ENCODE results near the gene C6orf58.

The C6orf58 gene

DNA sequence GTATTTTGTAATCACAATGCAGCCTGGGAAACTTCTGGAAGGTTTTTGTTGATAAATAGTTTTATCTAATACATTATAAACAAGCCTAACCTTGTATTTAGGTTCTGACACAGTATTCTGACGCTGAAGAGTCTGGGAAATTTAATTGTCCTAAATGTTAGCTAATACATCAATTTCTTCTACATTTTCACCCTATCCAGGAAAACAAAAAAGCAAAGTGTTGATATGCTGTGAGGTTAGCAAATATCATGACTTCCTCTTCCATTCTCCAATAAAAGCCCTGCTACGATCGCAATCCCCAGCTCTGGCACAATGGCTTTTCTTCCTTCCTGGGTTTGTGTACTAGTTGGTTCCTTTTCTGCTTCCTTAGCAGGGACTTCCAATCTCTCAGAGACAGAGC lies at the start of gene C6orf58:
TSS of gene C6orf58 (plus strand) at position 301 of the 400 bp plus-strand sequence. CDS start at position 313, 12 bp downstream.
- in situ Hi-C loops (cut with HindIII; ENCODE audit: low pct_ligation_motif_present, low pct_unique_long_range_greater_than_20kb, low sequenced_read_pairs): no loop called here
- no peak for DNase-seq

DNA sequence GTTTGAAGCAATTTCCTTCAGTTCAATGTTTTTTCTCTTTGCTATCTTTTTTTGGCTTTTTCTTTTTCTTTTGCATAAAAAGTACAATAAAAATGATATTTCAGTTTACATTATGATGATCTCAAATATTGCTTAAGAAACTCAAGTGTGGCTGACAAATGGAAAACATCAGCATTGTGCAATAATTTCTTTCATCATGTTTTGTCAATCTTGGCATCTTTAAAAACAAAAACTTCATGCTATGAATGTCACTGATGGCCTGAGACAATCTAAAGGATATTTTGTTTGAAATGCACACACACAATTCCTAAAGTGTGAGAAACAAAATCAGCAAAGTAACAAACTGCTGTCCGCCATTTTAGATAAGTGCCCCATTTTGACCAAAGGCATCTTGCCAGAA lies 44.0 kb upstream of the C6orf58 start:
- in situ Hi-C loops (cut with HindIII; ENCODE audit: low pct_ligation_motif_present, low pct_unique_long_range_greater_than_20kb, low sequenced_read_pairs): no loop called here
- DNase-seq: no peak

DNA sequence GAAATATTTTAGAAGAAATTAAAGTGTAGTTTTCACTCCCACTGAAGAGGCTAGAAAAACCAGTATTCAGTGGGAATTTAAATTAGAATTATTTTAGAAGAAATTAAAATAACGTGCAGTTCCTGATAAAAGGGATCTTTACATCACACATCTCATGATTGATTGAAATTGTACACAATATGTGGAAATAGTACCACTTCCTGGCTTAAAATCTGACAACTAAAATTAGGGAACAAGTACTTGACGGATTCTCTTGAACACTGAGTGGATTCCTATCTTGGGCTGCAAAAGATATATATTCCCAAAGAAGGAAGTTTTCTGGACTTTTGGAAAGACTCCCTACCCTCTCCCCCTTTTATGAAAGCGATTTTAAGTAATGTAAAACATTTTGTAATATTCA lies 43.2 kb upstream of the C6orf58 start:
- in situ Hi-C loops (cut with HindIII; ENCODE audit: low pct_ligation_motif_present, low pct_unique_long_range_greater_than_20kb, low sequenced_read_pairs): no loop called here
- no peak for DNase-seq

DNA sequence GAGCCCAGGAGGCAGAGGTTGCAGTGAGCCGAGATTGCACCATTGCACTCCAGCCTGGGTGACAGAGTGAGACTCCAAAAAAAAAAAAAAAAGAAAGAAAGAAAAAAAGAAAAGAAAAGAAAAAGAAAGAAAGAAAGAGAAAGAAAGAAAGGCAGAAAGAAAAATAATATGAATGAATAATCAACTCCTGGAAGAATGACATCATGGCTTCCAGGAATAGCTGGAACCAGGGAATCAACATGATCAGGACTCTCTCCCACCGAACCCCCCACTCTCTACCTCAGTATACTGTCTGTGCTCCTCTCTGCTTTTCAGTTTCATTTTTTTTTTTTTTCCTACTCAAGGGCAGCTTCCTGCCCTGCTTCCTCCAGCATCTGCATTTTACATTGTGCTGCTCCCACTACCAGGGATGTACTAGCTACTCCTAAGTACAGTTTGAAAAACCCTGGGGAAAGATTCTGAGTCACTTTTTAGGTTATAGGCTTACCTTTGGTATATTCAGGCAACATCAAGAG lies 38.2 kb upstream of the C6orf58 start:
- in situ Hi-C loops (cut with HindIII; ENCODE audit: low pct_ligation_motif_present, low pct_unique_long_range_greater_than_20kb, low sequenced_read_pairs): no loop called here

DNA sequence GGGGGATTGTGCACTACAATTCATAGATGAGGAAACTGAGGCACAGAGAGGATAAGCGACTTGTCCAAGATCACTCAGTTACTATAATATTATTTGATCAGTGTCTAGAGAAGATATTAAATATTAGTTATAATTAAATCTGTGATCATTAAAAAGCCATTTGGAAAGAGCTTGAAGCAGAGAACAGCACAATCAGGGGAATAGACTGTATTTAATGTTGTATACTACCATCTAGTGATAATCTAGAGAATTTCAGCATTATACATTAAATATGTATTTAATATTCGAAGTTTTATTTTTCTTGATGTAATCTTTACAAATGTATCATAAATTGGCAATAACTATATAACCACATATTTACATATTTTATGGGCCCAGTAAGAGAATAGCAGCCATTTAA lies 37.7 kb upstream of the C6orf58 start:
- in situ Hi-C loops (cut with HindIII; ENCODE audit: low pct_ligation_motif_present, low pct_unique_long_range_greater_than_20kb, low sequenced_read_pairs): no loop called here
- DNase-seq: peak; percentile 36

More for the DNA sequence above, 38.2 kb upstream of the C6orf58 start:
- DNase-seq: no peak

DNA sequence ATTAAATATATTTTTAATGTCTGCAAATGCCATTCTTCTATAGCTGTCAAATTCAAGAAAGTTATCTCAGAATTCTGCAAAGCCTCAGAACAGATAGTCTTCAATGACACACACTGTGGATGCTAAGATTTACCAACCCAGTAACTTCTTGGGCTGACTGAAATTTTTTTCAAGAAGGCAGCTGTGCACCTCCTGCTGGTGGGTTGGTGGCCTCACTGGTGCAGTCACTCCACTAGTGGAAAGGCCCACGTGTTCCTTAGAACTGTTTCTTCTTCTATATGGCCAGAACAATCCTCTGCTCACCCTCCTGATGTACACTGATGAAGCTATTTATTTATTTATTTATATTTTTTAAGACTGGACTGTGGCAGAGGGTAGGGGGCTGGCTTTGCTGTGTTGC lies 29.8 kb upstream of the C6orf58 start:
- DNase-seq: peak; percentile 13
- in situ Hi-C loops (cut with HindIII; ENCODE audit: low pct_ligation_motif_present, low pct_unique_long_range_greater_than_20kb, low sequenced_read_pairs): no loop called here

DNA sequence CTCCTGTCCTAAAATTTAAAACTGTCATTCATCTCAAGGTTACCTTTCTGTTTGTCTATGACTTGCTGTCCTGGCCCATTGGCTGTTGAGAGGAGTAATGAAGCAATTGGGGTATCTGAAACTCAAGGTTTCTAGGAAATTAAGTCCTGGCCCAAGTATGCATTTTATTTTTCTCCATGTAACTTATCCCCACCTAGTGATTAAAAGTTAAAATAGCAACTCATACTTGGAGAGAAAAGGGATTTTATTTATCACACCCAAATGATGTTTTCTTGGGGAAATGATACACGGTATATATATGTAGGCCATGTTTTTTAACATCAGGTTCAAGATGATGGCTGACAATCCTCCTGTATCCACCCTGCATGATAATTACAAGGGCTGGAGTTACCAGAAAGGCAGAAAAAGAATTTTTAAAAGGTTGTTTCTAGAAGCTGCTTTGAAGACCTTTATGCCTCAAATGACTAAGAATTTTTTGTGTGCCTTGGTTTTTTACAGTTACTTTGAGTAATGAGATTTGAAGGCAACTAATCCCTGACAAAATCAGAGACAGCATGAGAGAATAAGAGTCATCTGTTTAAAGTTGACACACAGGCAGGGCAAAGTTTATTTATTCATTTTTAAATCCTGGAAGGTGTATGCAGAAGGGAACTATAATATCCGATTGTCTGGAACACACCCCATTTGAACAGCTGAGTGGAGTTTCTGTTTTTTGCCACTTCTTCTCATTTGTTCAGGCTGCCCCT lies 28.9 kb upstream of the C6orf58 start:
- DNase-seq: peak; percentile 17
- in situ Hi-C loops (cut with HindIII; ENCODE audit: low pct_ligation_motif_present, low pct_unique_long_range_greater_than_20kb, low sequenced_read_pairs): no loop called here

DNA sequence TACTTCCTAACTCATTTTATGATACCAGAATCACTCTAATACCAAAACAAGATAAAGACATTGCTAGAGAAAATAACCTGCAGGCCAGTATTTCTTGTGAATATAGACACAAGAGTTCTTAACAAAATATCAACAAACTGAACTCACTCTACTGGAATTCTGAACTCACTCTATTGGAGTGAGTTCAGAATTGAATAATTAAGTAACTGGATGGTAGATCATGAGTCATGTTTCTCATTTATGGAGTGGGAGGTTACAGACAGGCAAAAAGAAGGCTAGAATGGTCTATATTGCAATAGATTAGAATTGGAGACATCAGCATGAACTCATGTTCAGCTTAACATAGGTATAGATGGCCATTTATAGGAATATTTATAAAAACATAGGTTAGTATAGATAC lies 26.6 kb upstream of the C6orf58 start:
- DNase-seq: no peak
- in situ Hi-C loops (cut with HindIII; ENCODE audit: low pct_ligation_motif_present, low pct_unique_long_range_greater_than_20kb, low sequenced_read_pairs): no loop called here

DNA sequence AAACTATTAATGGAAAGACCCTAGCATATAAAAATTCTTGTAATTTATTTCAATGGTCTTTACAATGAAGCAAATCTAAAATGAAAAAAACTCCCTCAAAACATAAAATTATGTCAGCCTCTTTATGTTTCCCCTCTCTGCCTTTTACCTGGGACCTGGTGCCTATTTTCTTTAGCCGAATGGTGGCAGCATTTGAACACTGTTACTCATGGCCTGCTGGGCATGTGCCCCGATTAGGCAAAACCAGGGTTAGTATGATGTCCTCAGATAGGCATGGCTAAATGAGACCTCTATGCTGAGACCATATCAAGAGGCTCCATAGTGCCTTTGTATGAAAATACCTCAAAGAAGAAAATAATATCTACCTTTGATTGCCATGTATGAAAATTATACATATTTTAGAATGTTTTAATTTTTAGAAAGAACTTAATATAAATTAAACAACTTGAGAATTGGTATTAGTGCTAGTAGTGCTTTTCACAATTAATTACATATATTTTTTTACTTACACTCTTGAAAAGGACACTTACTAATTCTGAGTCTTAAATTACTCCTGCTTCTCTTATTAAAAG lies 22.5 kb upstream of the C6orf58 start:
- in situ Hi-C loops (cut with HindIII; ENCODE audit: low pct_ligation_motif_present, low pct_unique_long_range_greater_than_20kb, low sequenced_read_pairs): no loop called here
- peak; percentile 63 for DNase-seq

DNA sequence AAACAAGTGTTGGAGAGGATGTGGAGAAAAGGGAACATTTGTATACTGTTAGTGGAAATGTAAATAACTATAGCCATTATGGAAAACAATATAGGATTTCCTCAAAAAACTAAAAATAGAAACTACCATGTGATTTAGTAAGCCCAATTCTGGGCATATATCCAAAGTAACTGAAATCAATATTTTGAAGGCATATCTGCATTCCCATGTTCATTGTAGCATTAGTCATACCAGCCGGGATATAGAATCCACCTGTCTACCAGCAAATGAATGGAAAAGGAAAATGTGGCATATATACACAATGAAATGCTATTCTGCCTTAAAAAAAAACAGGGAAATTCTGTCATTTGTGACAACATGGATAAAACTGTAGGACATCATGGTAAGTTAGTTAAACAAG lies 15.3 kb upstream of the C6orf58 start:
- DNase-seq: no peak
- in situ Hi-C loops (cut with HindIII; ENCODE audit: low pct_ligation_motif_present, low pct_unique_long_range_greater_than_20kb, low sequenced_read_pairs): no loop called here

DNA sequence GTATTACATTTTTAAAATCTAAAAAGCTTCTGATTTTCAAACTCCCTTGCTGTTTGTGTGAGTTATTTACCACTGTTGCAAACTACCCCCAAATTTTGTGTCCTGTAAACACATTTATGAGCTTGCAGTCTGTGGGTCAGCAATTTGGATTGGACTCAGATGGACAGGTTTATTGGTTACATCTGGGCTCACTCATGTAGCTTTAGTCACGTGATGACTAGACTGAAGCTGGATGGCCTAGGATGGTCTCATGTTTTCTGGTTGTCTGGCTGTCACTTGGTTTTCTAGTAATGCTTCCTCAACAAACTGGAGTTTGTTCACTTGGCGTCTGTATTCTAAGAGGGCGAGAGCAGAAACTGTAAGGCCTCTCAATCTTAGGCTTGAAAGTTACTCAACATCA lies 12.2 kb upstream of the C6orf58 start:
- DNase-seq: no peak
- in situ Hi-C loops (cut with HindIII; ENCODE audit: low pct_ligation_motif_present, low pct_unique_long_range_greater_than_20kb, low sequenced_read_pairs): no loop called here

DNA sequence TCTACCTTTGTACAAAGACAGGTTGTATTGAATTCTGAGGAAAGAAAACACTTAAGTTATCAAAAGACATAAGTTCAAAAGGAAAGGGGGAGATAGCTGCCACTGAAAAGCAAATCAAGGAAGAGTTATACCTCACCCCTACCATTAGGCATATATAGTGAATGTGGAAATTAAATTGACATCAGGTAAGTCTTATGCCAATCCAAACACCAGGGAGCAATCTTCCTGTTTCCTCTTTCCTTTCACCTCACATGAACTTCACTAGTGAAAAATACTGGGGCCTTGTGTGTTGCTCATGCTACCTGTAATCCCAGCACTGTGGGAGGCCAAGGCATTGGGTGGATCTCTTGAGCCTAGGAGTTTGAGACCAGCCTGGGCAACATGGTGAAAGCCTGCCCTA lies 10.9 kb upstream of the C6orf58 start:
- DNase-seq: no peak
- in situ Hi-C loops (cut with HindIII; ENCODE audit: low pct_ligation_motif_present, low pct_unique_long_range_greater_than_20kb, low sequenced_read_pairs): no loop called here

DNA sequence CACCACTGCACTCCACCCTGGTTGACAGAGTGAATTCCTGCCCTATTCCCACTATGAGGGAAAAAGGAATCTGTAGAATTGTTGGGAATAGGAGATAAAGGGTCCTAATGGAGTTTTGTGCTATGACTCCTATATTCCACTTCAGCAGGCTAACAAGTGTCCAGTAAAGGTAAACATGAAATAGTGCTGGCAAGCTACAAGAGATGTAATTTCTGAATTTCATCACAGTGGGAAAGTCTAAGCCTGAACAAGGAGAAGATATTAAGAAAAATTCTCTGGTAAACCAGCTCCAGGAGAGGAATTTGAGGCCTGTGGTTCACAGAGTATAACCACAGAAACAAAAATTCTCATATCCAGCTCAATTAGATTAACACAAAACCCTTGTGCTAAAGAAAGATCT lies 10.3 kb upstream of the C6orf58 start:
- no peak for DNase-seq

DNA sequence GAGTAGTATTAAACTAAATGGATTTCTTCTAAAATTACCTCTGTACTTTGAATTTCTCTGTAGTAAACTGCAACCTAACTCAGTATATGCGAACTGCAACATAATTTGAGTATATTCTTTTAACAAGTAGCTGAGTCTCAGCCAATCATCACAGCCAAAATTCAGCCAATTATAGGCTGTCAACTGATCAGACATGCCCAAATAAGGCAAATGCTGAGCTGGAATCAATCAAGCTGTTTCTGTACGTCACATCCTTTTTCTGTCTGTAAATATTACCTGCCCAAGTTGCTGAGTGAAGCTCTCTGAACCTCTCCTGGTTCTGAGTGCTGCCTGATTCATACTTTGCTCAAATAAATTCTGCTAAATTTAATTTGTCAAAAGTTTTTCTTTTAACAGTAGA lies 9.5 kb upstream of the C6orf58 start:
- in situ Hi-C loops (cut with HindIII; ENCODE audit: low pct_ligation_motif_present, low pct_unique_long_range_greater_than_20kb, low sequenced_read_pairs): no loop called here
- DNase-seq: no peak

More for the DNA sequence above, 10.3 kb upstream of the C6orf58 start:
- in situ Hi-C loops (cut with HindIII; ENCODE audit: low pct_ligation_motif_present, low pct_unique_long_range_greater_than_20kb, low sequenced_read_pairs): no loop called here

DNA sequence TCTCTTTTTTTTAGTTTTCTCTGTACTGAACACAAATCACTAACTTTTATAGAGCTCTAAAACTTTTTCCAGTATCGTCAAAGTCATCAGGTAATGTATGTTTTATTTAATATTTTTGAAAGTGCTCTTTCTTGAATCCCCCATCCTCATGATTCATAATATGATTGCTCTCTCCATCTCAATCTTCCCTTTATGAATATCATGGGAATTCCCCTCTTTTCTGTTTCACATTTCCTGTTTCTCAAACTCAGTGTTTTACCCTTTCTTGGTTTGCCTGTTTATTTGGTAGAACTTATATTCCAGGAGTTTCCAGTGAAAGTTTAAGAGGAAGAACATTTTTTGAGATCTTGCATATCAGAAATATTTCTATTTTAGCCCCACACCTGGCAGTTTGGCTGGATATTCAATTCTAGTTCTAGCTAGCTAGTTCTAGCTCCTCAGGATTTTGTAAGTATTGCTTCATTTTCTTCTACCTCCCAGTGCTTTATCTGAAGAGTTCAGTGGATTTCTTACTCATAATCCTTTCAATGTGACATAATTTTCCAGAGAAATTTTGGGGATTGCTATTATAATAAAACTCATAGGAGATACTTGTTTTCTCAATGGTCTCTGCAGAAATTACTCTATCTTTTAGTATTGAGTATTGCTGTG lies 6.1 kb upstream of the C6orf58 start:
- DNase-seq: peak; percentile 9
- in situ Hi-C loops (cut with HindIII; ENCODE audit: low pct_ligation_motif_present, low pct_unique_long_range_greater_than_20kb, low sequenced_read_pairs): no loop called here

DNA sequence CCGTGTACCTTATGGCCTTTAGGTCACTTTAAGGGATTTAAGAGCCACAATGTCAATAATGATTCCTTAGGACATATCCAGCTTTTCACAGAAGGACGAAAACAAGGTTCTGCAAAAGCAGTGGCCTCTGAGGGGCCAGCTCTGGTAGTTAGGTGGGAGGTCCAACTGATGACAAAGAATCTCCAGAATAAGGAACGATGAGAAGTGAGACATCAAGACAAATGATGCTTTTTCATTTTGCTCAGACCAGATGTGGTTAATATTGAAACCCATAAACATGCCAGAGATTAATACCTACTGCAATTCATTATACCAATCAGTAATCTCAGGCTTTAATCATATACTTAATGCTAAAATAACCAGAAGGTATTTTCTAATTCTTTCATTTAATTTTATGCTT lies 1.9 kb downstream of the C6orf58 start:
- no peak for DNase-seq
- in situ Hi-C loops (cut with HindIII; ENCODE audit: low pct_ligation_motif_present, low pct_unique_long_range_greater_than_20kb, low sequenced_read_pairs): no loop called here

DNA sequence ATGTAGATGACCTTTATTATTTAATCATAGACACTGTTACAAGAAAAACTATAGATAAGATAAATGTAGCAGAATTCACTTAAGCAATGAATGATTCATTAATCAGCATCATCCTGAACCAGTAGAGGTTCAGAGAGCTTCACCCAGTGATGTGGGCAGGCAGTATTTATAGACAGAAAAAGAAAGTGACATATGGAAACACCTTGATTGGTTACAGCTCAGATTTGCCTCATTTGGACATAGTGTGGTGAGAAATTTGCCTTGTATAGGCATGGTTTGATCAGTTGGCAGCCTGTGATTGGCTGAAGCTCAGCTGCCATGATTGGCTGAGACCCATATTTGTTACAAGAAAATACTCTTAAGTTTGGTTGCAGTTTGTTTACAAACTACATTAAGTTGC lies 4.6 kb downstream of the C6orf58 start:
- DNase-seq: no peak
- in situ Hi-C loops (cut with HindIII; ENCODE audit: low pct_ligation_motif_present, low pct_unique_long_range_greater_than_20kb, low sequenced_read_pairs): no loop called here

DNA sequence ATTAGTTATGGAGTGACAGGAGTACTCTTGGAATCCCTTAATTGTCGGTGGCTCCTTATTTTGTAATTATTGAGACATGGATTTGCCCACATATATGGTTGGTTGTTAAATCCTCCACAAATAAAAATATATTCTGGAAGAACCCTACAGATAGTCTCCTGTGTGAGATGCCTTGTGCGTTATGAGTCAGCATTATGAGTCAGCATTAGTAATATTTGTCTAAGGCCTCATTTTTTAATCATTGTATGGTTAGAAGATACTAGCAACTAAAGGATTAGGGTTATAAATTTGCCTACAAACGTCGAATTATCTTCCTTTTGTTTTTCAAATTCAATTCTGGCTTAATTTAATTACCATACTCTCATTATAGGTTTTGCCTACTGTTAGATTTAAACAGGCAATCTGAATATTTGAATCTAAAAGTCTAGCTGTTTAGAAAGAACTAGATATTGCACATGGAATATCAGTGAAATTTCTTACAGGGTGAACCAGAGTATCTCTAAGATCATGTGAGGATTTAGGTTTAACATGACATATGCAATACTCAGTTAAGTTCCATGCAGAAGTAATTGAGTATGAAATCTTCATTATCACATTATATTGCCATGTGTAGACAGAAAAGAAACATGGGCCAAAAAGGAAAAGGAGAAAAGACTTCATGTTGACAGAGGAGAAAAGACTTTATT lies 5.9 kb downstream of the C6orf58 start:
- in situ Hi-C loops (cut with HindIII; ENCODE audit: low pct_ligation_motif_present, low pct_unique_long_range_greater_than_20kb, low sequenced_read_pairs): no loop called here
- peak; percentile 53 for DNase-seq

DNA sequence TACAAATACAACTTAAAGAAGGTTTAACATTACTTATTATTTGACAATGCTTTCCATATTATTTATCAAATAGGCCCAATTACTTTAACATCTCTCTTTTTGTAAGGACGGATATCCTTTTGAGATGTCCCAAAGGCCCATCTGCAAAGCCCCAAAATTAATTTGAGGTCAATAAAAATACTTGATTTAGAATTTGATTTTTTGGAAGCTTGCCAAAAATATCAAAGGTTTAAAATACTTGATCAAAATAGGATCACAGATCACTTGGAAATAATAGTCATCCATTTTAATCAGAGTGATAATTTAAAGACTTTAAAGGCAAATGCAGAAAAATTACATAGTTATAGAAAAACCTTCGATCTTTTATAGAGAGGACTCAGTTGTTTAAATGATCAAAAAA lies 8.1 kb downstream of the C6orf58 start:
- DNase-seq: no peak
- in situ Hi-C loops (cut with HindIII; ENCODE audit: low pct_ligation_motif_present, low pct_unique_long_range_greater_than_20kb, low sequenced_read_pairs): no loop called here

Data from ACHN (cell line).